Skeletal muscle tissue (tissue), 4 donors: Measurements from ENCODE around the gene COL5A1. TPM values are rescaled to one million over a fixed set of nuclear protein-coding genes. Genes with fewer than 3 reads are reported as not detected.

Source experiments
- H3K27ac ChIP-seq: one replicate; pipeline ENCODE4 v1.7.0; 2013; ENCODE audit warnings: mild to moderate bottlenecking, low read depth, low read length, inconsistent platforms
- H3K27me3 ChIP-seq, 3 donors: one replicate each; pipeline ENCODE4 v1.7.0; 2013; ENCODE audit warnings: low read length in 3 of 3; ENCODE audit not compliant: control insufficient read depth in 3 of 3, insufficient read depth in 3 of 3
- H3K36me3 ChIP-seq, 3 donors: one replicate each; pipeline ENCODE4 v1.7.0; 2013; ENCODE audit warnings: low read length in 3 of 3; ENCODE audit not compliant: control insufficient read depth in 3 of 3, insufficient read depth in 3 of 3
- H3K4me1 ChIP-seq, 3 donors: one replicate each; pipeline ENCODE4 v1.7.0; 2013; ENCODE audit warnings: low read length in 3 of 3, mild to moderate bottlenecking in 3 of 3; ENCODE audit not compliant: control insufficient read depth in 3 of 3, insufficient read depth in 3 of 3
- H3K4me3 ChIP-seq, 3 donors: one replicate each; pipeline ENCODE4 v1.7.0; 2013; ENCODE audit warnings: low read length in 3 of 3
- H3K9ac ChIP-seq, 3 donors: one replicate each; pipeline ENCODE4 v1.7.0; 2013; ENCODE audit warnings: low read length in 3 of 3, mild to moderate bottlenecking in 3 of 3, moderate library complexity in 2 of 3, low read depth in 1 of 3
- H3K9me3 ChIP-seq, 3 donors: one replicate each; pipeline ENCODE4 v1.7.0; 2013; ENCODE audit warnings: low read length in 3 of 3; ENCODE audit not compliant: control insufficient read depth in 3 of 3
- total RNA-seq: library from RNA; depleted of rRNA; stranded (reverse); fragments of >200 nt; gene quantifications from one replicate; pipeline ENCODE4 v1.2.3, GENCODE V29; 2014
- donor health status: Osteomylitis.

Gene COL5A1
- total RNA-seq, 1 donor from 2014 or later, result 258 TPM

GRCh38 chr9:134791009-134791408 is 149.4 kb downstream of the COL5A1 start:
- Histone ChIP-seq H3K27me3 (peaks cover 3 to 16% (median 6%) of the 10 kb centered on the region in 3 donors), H3K36me3 (peaks cover 0 to 6% (median 5%) of the 10 kb centered on the region in 3 donors), H3K9me3 (no peaks in the 10 kb centered on the region)

DNA sequence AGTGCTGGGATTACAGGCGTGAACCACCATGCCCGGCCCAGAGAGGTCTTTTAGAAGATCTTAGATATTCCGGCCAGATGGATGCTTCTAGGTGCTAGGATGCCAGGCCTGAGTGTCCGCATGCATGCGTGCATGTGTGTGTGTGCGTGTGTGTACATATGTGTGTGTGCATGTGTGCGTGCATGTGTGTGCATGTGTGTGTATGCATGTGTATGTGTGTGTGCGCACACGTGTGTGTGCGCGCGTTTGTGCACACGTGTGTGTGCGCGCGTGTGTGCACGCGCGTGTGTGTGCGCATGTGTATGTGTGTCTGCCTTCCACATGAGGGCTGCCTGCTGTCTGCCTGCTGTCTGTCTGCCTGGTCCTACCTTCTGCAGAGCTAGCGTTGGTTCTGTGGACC is 151.0 kb downstream of the COL5A1 start:
- Histone ChIP-seq H3K9ac (no peak overlapping the region), H3K27ac (no peak overlapping the region), H3K9me3 (no peaks in the 10 kb centered on the region), H3K27me3 (peaks cover 0 to 6% (median 2%) of the 10 kb centered on the region in 3 donors), H3K4me3 (no peak overlapping the region), H3K36me3 (peaks cover 0 to 9% (median 5%) of the 10 kb centered on the region in 3 donors), H3K4me1 (no peaks in the 10 kb centered on the region)

More at GRCh38 chr9:134791009-134791408, 149.4 kb downstream of the COL5A1 start:
- no peak overlapping the region for H3K27ac ChIP-seq
- H3K9ac ChIP-seq, result no peak overlapping the region
- peaks cover 0 to 1% (median 0%) of the 10 kb centered on the region in 3 donors for H3K4me1 ChIP-seq
- H3K4me3 ChIP-seq, result no peak overlapping the region

DNA sequence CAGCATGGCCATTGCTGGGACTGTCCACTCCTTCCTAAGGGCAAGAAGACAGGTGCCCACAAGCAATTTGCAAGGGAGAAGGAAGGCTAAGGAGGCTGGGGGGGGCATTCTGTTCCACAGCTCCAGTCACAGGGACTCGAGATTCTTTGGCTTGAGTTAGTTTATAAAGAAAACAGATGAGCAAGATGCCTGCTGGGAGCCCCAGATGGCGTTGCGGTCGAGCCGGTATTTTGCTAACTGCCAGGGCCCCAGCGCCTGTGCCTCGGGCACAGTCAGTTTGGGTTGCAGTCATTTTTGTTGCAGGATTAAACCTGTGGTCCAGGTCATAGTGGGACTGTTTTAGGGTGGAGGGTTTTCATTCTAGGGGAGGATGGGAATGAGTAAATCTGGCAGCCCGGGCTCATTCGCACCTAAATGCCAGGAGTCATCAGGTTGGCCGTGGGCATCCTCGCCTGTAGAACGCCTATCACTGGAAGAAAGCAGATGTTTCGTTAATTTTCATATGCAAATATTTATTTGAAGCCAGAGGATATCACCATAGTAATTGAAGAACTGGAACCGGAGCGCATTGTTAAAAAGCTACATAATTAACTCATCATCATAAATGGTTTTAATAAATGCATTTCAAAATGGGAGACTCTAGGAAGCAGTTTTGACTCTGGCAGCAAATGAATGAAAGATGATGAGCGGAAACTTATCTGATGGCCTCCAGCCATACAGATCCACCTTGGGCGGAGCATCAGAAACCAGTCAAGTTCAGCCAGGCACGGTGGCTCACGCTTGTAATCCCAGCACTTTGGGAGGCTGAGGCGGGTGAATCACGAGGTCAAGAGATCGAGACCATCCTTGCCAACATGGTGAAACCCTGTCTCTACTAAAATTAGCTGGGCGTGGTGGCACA is 151.9 kb downstream of the COL5A1 start:
- no peak overlapping the region for H3K4me3 ChIP-seq
- peaks cover 5 to 10% (median 5%) of the 10 kb centered on the region in 3 donors for H3K36me3 ChIP-seq
- H3K27ac ChIP-seq, result no peak overlapping the region
- no peak overlapping the region for H3K9ac ChIP-seq
- H3K9me3 ChIP-seq, result no peaks in the 10 kb centered on the region
- peaks cover 0 to 1% (median 0%) of the 10 kb centered on the region in 3 donors for H3K4me1 ChIP-seq
- H3K27me3 ChIP-seq, result peaks cover 0 to 6% (median 0%) of the 10 kb centered on the region in 3 donors

GRCh38 chr9:134794663-134795370 is 153.2 kb downstream of the COL5A1 start:
- Histone ChIP-seq H3K9me3 (no peaks in the 10 kb centered on the region), H3K4me3 (no peak overlapping the region), H3K27ac (no peak overlapping the region), H3K4me1 (peaks cover 0 to 2% (median 0%) of the 10 kb centered on the region in 3 donors), H3K9ac (no peak overlapping the region), H3K27me3 (peaks cover 0 to 6% (median 0%) of the 10 kb centered on the region in 3 donors), H3K36me3 (peaks cover 5 to 12% (median 5%) of the 10 kb centered on the region in 3 donors)

DNA sequence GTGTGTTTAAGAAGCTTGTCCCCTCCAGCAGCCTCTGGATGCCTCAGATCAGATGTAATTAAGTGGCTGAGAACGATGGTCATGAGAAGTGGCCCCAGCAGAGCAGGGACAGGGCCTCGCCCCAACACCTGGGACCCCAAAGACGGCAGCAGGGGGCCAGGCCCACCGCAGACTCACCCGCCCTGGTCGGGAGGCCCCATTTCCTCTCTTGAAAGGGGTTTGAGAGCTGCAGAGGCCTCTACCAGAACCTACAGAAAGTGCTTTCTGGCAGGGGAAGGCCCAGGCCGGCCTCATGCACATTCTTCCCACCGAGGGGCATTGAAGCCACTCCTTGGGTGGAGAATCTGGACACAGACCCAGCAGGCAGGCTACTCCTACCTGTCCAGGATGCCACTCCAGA is 153.8 kb downstream of the COL5A1 start:
- no peak overlapping the region for H3K27ac ChIP-seq
- H3K27me3 ChIP-seq, result peaks cover 0 to 6% (median 0%) of the 10 kb centered on the region in 3 donors
- H3K4me1 ChIP-seq, result peaks cover 0 to 2% (median 0%) of the 10 kb centered on the region in 3 donors
- no peak overlapping the region for H3K9ac ChIP-seq
- H3K36me3 ChIP-seq, result peaks cover 5 to 12% (median 5%) of the 10 kb centered on the region in 3 donors
- H3K9me3 ChIP-seq, result no peaks in the 10 kb centered on the region
- H3K4me3 ChIP-seq, result no peak overlapping the region

GRCh38 chr9:134796882-134797281 is 155.3 kb downstream of the COL5A1 start:
- H3K27ac ChIP-seq, result no peak overlapping the region
- H3K9me3 ChIP-seq, result no peaks in the 10 kb centered on the region
- H3K4me1 ChIP-seq, result peaks cover 0 to 7% (median 7%) of the 10 kb centered on the region in 3 donors
- no peak overlapping the region for H3K4me3 ChIP-seq
- H3K9ac ChIP-seq, result no peak overlapping the region
- H3K36me3 ChIP-seq, result peaks cover under 1 to 8% (median 7%) of the 10 kb centered on the region in 3 donors
- H3K27me3 ChIP-seq, result peaks cover 0 to 4% (median 0%) of the 10 kb centered on the region in 3 donors

DNA sequence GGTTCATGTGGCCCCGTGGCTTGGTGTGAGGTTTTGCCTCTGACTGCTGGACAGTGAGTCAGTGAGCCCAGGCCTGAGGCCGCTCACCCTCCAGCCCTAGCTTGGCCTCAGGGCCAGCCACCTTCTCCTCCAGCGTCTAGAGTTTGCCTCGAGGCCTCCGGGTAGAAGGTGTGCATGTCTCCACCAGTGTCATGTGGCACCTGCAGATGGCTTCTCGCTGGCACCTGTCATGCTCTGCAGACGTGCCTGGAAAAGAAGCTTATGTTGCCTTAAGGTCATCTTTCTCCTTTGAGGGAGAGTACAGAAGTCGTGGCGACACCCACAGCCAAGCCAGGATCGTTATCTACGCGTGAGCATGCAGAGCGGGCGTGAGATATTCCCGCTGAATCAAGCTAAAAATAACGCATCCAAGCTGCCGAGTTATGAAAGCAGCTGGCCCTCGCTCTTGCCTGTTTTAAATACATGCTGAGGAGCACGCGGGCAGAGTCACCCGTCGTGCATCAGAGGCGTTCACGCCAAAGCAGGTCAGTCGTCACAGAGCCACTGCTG is 159.3 kb downstream of the COL5A1 start:
- no peaks in the 10 kb centered on the region for H3K9me3 ChIP-seq
- no peak overlapping the region for H3K27ac ChIP-seq
- peaks cover 4 to 15% (median 8%) of the 10 kb centered on the region in 3 donors for H3K36me3 ChIP-seq
- H3K9ac ChIP-seq, result no peak overlapping the region
- peaks cover 0 to 7% (median 7%) of the 10 kb centered on the region in 3 donors for H3K4me1 ChIP-seq
- H3K27me3 ChIP-seq, result peaks cover 0 to 2% (median 0%) of the 10 kb centered on the region in 3 donors
- no peak overlapping the region for H3K4me3 ChIP-seq

- H3K27me3 ChIP-seq, result peaks cover 0 to 3% (median 0%) of the 10 kb centered on the region in 3 donors
- no peak overlapping the region for H3K9ac ChIP-seq
- no peak overlapping the region for H3K27ac ChIP-seq
- no peaks in the 10 kb centered on the region for H3K9me3 ChIP-seq
- no peak overlapping the region for H3K4me3 ChIP-seq
- peaks cover 4 to 13% (median 10%) of the 10 kb centered on the region in 3 donors for H3K4me1 ChIP-seq
- peaks cover 4 to 12% (median 8%) of the 10 kb centered on the region in 3 donors for H3K36me3 ChIP-seq
These were observed 160.7 kb downstream of the COL5A1 start for GRCh38 chr9:134802216-134802795.

- H3K9me3 ChIP-seq, result no peaks in the 10 kb centered on the region
- H3K4me3 ChIP-seq, result no peak overlapping the region
- H3K27ac ChIP-seq, result no peak overlapping the region
- peaks cover 0 to 3% (median 3%) of the 10 kb centered on the region in 3 donors for H3K27me3 ChIP-seq
- H3K4me1 ChIP-seq, result peaks cover 14 to 28% (median 19%) of the 10 kb centered on the region in 3 donors
- H3K36me3 ChIP-seq, result peaks cover 3 to 9% (median 4%) of the 10 kb centered on the region in 3 donors
- no peak overlapping the region for H3K9ac ChIP-seq
These were observed 163.3 kb downstream of the COL5A1 start for GRCh38 chr9:134804871-134805270.
